ENCODE results near the gene TNFRSF21. TPM values are rescaled to one million over a fixed set of nuclear protein-coding genes. Genes with fewer than 3 reads are reported as not detected.

TNFRSF21 gene
- total RNA-seq, 1 experiment from 2014 or later = 106 TPM

GRCh38 chr6:47294990-47295389, 14.7 kb downstream of the TNFRSF21 start:
- ATAC-seq = no peak
- no peak overlapping the region for H3K27ac ChIP-seq (ENCODE audit: low read length)
- H3K4me3 ChIP-seq (ENCODE audit: low read length) = no peak overlapping the region
- no peaks in the 10 kb centered on the region for H3F3A ChIP-seq (ENCODE audit: low read length, unreplicated experiment)
- no TSS peak for BruUV-seq (replicated peaks)
- H2AFZ ChIP-seq (ENCODE audit: low read length) = no peak overlapping the region
- H3K9ac ChIP-seq (ENCODE audit: low read length) = no peak overlapping the region
- peaks cover 31% of the 10 kb centered on the region for H3K36me3 ChIP-seq (ENCODE audit: low read depth, low read length)
- peaks cover 36% of the 10 kb centered on the region for H3K4me1 ChIP-seq (ENCODE audit: insufficient read depth, low read length)
- intact Hi-C loops (cut with micrococcal nuclease) = loop anchor here (10.0 kb wide), 1 partner anchor 580 kb away; no protein-coding TSS in a partner anchor
- H3K4me2 ChIP-seq (ENCODE audit: low read length) = no peak overlapping the region
- H3K79me2 ChIP-seq (ENCODE audit: low read length) = peaks cover 100% of the 10 kb centered on the region
- no peak for TF ChIP-seq EZH2phosphoT487 (IDR thresholded peaks at IDR 0.05; ENCODE audit: borderline replicate concordance, low read length)
- no peak for TF ChIP-seq EZH2 (IDR thresholded peaks at IDR 0.05; ENCODE audit: low read length, unreplicated experiment)
- TF ChIP-seq, protein P1, sequence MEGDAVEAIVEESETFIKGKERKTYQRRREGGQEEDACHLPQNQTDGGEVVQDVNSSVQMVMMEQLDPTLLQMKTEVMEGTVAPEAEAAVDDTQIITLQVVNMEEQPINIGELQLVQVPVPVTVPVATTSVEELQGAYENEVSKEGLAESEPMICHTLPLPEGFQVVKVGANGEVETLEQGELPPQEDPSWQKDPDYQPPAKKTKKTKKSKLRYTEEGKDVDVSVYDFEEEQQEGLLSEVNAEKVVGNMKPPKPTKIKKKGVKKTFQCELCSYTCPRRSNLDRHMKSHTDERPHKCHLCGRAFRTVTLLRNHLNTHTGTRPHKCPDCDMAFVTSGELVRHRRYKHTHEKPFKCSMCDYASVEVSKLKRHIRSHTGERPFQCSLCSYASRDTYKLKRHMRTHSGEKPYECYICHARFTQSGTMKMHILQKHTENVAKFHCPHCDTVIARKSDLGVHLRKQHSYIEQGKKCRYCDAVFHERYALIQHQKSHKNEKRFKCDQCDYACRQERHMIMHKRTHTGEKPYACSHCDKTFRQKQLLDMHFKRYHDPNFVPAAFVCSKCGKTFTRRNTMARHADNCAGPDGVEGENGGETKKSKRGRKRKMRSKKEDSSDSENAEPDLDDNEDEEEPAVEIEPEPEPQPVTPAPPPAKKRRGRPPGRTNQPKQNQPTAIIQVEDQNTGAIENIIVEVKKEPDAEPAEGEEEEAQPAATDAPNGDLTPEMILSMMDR (conservative IDR thresholded peaks at IDR 0.05; ENCODE audit: low read depth, low read length) = no peak
- DNase-seq = no peak
- ChIA-PET POLR2A (ENCODE audit: unreplicated experiment) (no interaction called here), CTCF (no interaction called here)
- H3K9me3 ChIP-seq (ENCODE audit: low read length) = no peaks in the 10 kb centered on the region
- no peaks in the 10 kb centered on the region for H3K27me3 ChIP-seq (ENCODE audit: low read length)
- no peaks in the 10 kb centered on the region for H3K9me2 ChIP-seq (replicated peaks; ENCODE audit: low read length)
- H4K20me1 ChIP-seq (ENCODE audit: low read length) = peaks cover 94% of the 10 kb centered on the region

- intact Hi-C loops (cut with micrococcal nuclease) = loop anchor here (10.0 kb wide), 1 partner anchor 578 kb away; no protein-coding TSS in a partner anchor
- peaks cover 25% of the 10 kb centered on the region for H3K4me1 ChIP-seq (ENCODE audit: insufficient read depth, low read length)
- peaks cover 91% of the 10 kb centered on the region for H4K20me1 ChIP-seq (ENCODE audit: low read length)
- POLR2A ChIA-PET (ENCODE audit: unreplicated experiment) = interaction anchor here (0.7 kb wide), 1 partner anchor 247 kb away, joined by 4 read pairs; no protein-coding TSS in a partner anchor
- no peak overlapping the region for H2AFZ ChIP-seq (ENCODE audit: low read length)
- ATAC-seq (peak; percentile 56), DNase-seq (peak; percentile 47)
- no peaks in the 10 kb centered on the region for H3F3A ChIP-seq (ENCODE audit: low read length, unreplicated experiment)
- H3K79me2 ChIP-seq (ENCODE audit: low read length) = peaks cover 100% of the 10 kb centered on the region
- no peak overlapping the region for H3K4me3 ChIP-seq (ENCODE audit: low read length)
- no TSS peak for BruUV-seq (replicated peaks)
- CTCF ChIA-PET = no interaction called here
- peaks cover 36% of the 10 kb centered on the region for H3K36me3 ChIP-seq (ENCODE audit: low read depth, low read length)
- H3K27ac ChIP-seq (ENCODE audit: low read length) = peak overlapping the region; percentile 6; the same call in 1 of the 2 replicates
- TF ChIP-seq, protein P1 (conservative IDR thresholded peaks at IDR 0.05; ENCODE audit: low read depth, low read length) = no peak
- no peaks in the 10 kb centered on the region for H3K27me3 ChIP-seq (ENCODE audit: low read length)
- no peak overlapping the region for H3K9ac ChIP-seq (ENCODE audit: low read length)
- no peaks in the 10 kb centered on the region for H3K9me3 ChIP-seq (ENCODE audit: low read length)
- H3K4me2 ChIP-seq (ENCODE audit: low read length) = no peak overlapping the region
- no peaks in the 10 kb centered on the region for H3K9me2 ChIP-seq (replicated peaks; ENCODE audit: low read length)
Measured at GRCh38 chr6:47292944-47293343, 16.8 kb downstream of the TNFRSF21 start.

GRCh38 chr6:47292027-47292426, 17.7 kb downstream of the TNFRSF21 start:
- no peak overlapping the region for H3K9ac ChIP-seq (ENCODE audit: low read length)
- H3F3A ChIP-seq (ENCODE audit: low read length, unreplicated experiment) = no peaks in the 10 kb centered on the region
- no TSS peak for BruUV-seq (replicated peaks)
- TF ChIP-seq EZH2 (IDR thresholded peaks at IDR 0.05; ENCODE audit: low read length, unreplicated experiment) (no peak), EZH2phosphoT487 (IDR thresholded peaks at IDR 0.05; ENCODE audit: borderline replicate concordance, low read length) (no peak)
- TF ChIP-seq, protein P1 (conservative IDR thresholded peaks at IDR 0.05; ENCODE audit: low read depth, low read length) = no peak
- ChIA-PET CTCF (no interaction called here), POLR2A (ENCODE audit: unreplicated experiment) (interaction anchor here (0.6 kb wide), 1 partner anchor 79 kb away, joined by 3 read pairs; no protein-coding TSS in a partner anchor)
- H4K20me1 ChIP-seq (ENCODE audit: low read length) = peaks cover 89% of the 10 kb centered on the region
- H3K27me3 ChIP-seq (ENCODE audit: low read length) = no peaks in the 10 kb centered on the region
- no peak overlapping the region for H3K27ac ChIP-seq (ENCODE audit: low read length)
- intact Hi-C loops (cut with micrococcal nuclease) = loop anchor here (10.0 kb wide), 1 partner anchor 577 kb away; no protein-coding TSS in a partner anchor
- H3K79me2 ChIP-seq (ENCODE audit: low read length) = peaks cover 100% of the 10 kb centered on the region
- peaks cover 25% of the 10 kb centered on the region for H3K4me1 ChIP-seq (ENCODE audit: insufficient read depth, low read length)
- H2AFZ ChIP-seq (ENCODE audit: low read length) = no peak overlapping the region
- DNase-seq (no peak), ATAC-seq (no peak)
- no peaks in the 10 kb centered on the region for H3K9me2 ChIP-seq (replicated peaks; ENCODE audit: low read length)
- no peaks in the 10 kb centered on the region for H3K9me3 ChIP-seq (ENCODE audit: low read length)
- no peak overlapping the region for H3K4me2 ChIP-seq (ENCODE audit: low read length)
- H3K36me3 ChIP-seq (ENCODE audit: low read depth, low read length) = peaks cover 36% of the 10 kb centered on the region
- no peak overlapping the region for H3K4me3 ChIP-seq (ENCODE audit: low read length)
